ENCODE results near the gene TBC1D14. TPM values are rescaled to one million over a fixed set of nuclear protein-coding genes. Genes with fewer than 3 reads are reported as not detected.

The TBC1D14 gene
- total and polyA plus RNA-seq, 9 of the 15 experiments (the other 6 are each of a cell fraction or from before 2014, with no cell fraction given), result 2.1 to 59.6 (median 44.8) TPM

DNA sequence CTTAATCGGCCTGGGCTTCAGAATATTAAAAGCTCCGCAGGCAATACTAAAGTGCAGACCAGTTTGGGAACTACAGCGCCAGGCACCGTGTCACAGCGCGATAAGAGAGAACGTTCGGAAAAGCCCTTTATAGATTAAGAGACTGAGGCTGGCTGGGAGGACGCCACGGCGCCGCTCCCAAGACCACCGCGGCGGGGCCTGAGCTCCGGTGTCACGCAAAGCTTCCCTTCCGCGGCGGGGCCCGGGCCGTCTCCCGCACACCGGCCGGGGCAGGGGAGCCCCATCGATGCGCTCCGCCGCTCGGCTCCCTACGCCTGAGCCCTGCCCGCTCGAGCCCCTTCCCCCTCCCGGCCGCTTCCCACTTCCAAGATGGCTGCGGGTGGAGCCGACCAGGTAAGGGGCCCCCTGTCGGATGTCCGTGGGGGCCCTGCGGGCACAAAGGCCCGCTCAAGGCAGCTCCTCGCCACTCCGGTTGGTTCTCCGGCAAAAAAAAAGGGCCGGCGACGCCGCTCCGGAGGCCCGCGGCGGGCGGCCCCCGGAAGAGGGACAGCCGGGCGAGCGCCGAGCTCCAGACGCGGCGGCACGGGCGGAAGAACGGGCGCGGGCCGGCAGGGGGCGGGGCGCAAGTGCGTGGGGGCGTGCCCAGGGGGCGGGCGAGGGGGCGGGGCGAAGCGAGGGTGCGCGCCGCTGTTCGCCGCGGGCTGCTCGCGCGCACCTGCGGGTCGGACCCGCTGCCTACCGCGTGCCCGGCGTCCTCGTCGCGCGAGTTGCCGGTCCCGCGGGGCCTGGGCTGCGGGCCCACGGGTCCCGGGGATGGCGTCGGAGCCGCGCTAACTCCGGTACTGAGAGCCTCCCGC is at the start of gene TBC1D14 (continued):
- TF ChIP-seq, protein P1, sequence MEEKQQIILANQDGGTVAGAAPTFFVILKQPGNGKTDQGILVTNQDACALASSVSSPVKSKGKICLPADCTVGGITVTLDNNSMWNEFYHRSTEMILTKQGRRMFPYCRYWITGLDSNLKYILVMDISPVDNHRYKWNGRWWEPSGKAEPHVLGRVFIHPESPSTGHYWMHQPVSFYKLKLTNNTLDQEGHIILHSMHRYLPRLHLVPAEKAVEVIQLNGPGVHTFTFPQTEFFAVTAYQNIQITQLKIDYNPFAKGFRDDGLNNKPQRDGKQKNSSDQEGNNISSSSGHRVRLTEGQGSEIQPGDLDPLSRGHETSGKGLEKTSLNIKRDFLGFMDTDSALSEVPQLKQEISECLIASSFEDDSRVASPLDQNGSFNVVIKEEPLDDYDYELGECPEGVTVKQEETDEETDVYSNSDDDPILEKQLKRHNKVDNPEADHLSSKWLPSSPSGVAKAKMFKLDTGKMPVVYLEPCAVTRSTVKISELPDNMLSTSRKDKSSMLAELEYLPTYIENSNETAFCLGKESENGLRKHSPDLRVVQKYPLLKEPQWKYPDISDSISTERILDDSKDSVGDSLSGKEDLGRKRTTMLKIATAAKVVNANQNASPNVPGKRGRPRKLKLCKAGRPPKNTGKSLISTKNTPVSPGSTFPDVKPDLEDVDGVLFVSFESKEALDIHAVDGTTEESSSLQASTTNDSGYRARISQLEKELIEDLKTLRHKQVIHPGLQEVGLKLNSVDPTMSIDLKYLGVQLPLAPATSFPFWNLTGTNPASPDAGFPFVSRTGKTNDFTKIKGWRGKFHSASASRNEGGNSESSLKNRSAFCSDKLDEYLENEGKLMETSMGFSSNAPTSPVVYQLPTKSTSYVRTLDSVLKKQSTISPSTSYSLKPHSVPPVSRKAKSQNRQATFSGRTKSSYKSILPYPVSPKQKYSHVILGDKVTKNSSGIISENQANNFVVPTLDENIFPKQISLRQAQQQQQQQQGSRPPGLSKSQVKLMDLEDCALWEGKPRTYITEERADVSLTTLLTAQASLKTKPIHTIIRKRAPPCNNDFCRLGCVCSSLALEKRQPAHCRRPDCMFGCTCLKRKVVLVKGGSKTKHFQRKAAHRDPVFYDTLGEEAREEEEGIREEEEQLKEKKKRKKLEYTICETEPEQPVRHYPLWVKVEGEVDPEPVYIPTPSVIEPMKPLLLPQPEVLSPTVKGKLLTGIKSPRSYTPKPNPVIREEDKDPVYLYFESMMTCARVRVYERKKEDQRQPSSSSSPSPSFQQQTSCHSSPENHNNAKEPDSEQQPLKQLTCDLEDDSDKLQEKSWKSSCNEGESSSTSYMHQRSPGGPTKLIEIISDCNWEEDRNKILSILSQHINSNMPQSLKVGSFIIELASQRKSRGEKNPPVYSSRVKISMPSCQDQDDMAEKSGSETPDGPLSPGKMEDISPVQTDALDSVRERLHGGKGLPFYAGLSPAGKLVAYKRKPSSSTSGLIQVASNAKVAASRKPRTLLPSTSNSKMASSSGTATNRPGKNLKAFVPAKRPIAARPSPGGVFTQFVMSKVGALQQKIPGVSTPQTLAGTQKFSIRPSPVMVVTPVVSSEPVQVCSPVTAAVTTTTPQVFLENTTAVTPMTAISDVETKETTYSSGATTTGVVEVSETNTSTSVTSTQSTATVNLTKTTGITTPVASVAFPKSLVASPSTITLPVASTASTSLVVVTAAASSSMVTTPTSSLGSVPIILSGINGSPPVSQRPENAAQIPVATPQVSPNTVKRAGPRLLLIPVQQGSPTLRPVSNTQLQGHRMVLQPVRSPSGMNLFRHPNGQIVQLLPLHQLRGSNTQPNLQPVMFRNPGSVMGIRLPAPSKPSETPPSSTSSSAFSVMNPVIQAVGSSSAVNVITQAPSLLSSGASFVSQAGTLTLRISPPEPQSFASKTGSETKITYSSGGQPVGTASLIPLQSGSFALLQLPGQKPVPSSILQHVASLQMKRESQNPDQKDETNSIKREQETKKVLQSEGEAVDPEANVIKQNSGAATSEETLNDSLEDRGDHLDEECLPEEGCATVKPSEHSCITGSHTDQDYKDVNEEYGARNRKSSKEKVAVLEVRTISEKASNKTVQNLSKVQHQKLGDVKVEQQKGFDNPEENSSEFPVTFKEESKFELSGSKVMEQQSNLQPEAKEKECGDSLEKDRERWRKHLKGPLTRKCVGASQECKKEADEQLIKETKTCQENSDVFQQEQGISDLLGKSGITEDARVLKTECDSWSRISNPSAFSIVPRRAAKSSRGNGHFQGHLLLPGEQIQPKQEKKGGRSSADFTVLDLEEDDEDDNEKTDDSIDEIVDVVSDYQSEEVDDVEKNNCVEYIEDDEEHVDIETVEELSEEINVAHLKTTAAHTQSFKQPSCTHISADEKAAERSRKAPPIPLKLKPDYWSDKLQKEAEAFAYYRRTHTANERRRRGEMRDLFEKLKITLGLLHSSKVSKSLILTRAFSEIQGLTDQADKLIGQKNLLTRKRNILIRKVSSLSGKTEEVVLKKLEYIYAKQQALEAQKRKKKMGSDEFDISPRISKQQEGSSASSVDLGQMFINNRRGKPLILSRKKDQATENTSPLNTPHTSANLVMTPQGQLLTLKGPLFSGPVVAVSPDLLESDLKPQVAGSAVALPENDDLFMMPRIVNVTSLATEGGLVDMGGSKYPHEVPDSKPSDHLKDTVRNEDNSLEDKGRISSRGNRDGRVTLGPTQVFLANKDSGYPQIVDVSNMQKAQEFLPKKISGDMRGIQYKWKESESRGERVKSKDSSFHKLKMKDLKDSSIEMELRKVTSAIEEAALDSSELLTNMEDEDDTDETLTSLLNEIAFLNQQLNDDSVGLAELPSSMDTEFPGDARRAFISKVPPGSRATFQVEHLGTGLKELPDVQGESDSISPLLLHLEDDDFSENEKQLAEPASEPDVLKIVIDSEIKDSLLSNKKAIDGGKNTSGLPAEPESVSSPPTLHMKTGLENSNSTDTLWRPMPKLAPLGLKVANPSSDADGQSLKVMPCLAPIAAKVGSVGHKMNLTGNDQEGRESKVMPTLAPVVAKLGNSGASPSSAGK (IDR thresholded peaks at IDR 0.05), result no peak
- TF ChIP-seq, protein P2, sequence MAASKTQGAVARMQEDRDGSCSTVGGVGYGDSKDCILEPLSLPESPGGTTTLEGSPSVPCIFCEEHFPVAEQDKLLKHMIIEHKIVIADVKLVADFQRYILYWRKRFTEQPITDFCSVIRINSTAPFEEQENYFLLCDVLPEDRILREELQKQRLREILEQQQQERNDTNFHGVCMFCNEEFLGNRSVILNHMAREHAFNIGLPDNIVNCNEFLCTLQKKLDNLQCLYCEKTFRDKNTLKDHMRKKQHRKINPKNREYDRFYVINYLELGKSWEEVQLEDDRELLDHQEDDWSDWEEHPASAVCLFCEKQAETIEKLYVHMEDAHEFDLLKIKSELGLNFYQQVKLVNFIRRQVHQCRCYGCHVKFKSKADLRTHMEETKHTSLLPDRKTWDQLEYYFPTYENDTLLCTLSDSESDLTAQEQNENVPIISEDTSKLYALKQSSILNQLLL (CRISPR knock-in tag; IDR thresholded peaks at IDR 0.05; ENCODE audit: borderline replicate concordance), result no peak
- TF ChIP-seq PPARD (CRISPR knock-in tag; IDR thresholded peaks at IDR 0.05), result no peak
- TF ChIP-seq DMBX1 (CRISPR knock-in tag; IDR thresholded peaks at IDR 0.05; ENCODE audit: borderline replicate concordance), result peak; percentile 41
- TF ChIP-seq E2F6 (IDR thresholded peaks at IDR 0.05; ENCODE audit: borderline replicate concordance in 1 of 2, extremely low read depth in 1 of 2, insufficient read depth in 1 of 2, insufficient read length in 1 of 2, low read depth in 1 of 2, low read length in 1 of 2, poor library complexity in 1 of 2, severe bottlenecking in 1 of 2), result peak in 1 of 2 experiments; percentile 87
- TF ChIP-seq EHMT2 (IDR thresholded peaks at IDR 0.05), result no peak
- no peak for TF ChIP-seq PURB (CRISPR knock-in tag; IDR thresholded peaks at IDR 0.05; ENCODE audit: low read depth)
- no peak for TF ChIP-seq POLR3A (IDR thresholded peaks at IDR 0.05; ENCODE audit: borderline replicate concordance, extremely low read depth, insufficient read depth, insufficient read length)
- peak; percentile 86 for TF ChIP-seq TAF1 (IDR thresholded peaks at IDR 0.05; ENCODE audit: control insufficient read depth, extremely low read depth, insufficient read depth, low read length, severe bottlenecking)
- no peak for TF ChIP-seq ZNF764 (CRISPR knock-in tag; IDR thresholded peaks at IDR 0.05; ENCODE audit: low read depth)
- no peak for TF ChIP-seq ILF3 (IDR thresholded peaks at IDR 0.05; ENCODE audit: borderline replicate concordance)
- no peak for TF ChIP-seq RFX5 (IDR thresholded peaks at IDR 0.05; ENCODE audit: low read depth, low read length)

All from K562 (cell line).